Brain microvascular endothelial cell (primary cell): Measurements from ENCODE around the gene SLC25A21.
"Not testable (repeated sequence)": the region's sequence is repeated elsewhere in the genome, so short reads cannot be mapped to it uniquely, and the experiment has no call there.

Experiments
- DNase-seq: peaks from one replicate; pipeline ENCODE4 v3.0.0-alpha.2; 2020
- H3K27ac ChIP-seq: fragments of 250-450 bp; sonication (Bioruptor Pico); 2 replicates; pipeline ENCODE4 v1.5.1; 2020; ENCODE audit warnings: mild to moderate bottlenecking, moderate library complexity
- H3K27me3 ChIP-seq: fragments of 250-450 bp; sonication (Bioruptor Pico); replicated peaks from 2 replicates; pipeline ENCODE4 v1.5.1; 2020; ENCODE audit warnings: mild to moderate bottlenecking
- H3K36me3 ChIP-seq: fragments of 250-450 bp; sonication (Bioruptor Pico); replicated peaks from 2 replicates; pipeline ENCODE4 v1.5.1; 2020; ENCODE audit warnings: mild to moderate bottlenecking
- H3K4me3 ChIP-seq: 2 replicates; pipeline ENCODE4 v1.5.1; 2011; ENCODE audit warnings: low read depth, mild to moderate bottlenecking, control low read depth, low read length, moderate library complexity
- in situ Hi-C: cut with HindIII; loops from 2 replicates; pipeline ENCODE4 v1.10.0; 2017; ENCODE audit warnings: low sequenced_read_pairs, low pct_ligation_motif_present
- TF ChIP-seq, protein P1 (sequence below): IDR thresholded peaks from 2 replicates; pipeline ENCODE4 v1.5.1; 2011; ENCODE audit warnings: low read depth, mild to moderate bottlenecking, moderate library complexity, low read length, control low read depth, inconsistent platforms; ENCODE audit errors: missing control alignments

The SLC25A21 gene

GRCh38 chr14:37078131-37078530, 94.3 kb downstream of the SLC25A21 start:
- H3K27me3 ChIP-seq = no peaks in the 10 kb centered on the region
- H3K36me3 ChIP-seq = no peaks in the 10 kb centered on the region
- in situ Hi-C loops = no loop called here
- H3K4me3 ChIP-seq = no peak overlapping the region
- no peak for DNase-seq
- TF ChIP-seq, protein P1, sequence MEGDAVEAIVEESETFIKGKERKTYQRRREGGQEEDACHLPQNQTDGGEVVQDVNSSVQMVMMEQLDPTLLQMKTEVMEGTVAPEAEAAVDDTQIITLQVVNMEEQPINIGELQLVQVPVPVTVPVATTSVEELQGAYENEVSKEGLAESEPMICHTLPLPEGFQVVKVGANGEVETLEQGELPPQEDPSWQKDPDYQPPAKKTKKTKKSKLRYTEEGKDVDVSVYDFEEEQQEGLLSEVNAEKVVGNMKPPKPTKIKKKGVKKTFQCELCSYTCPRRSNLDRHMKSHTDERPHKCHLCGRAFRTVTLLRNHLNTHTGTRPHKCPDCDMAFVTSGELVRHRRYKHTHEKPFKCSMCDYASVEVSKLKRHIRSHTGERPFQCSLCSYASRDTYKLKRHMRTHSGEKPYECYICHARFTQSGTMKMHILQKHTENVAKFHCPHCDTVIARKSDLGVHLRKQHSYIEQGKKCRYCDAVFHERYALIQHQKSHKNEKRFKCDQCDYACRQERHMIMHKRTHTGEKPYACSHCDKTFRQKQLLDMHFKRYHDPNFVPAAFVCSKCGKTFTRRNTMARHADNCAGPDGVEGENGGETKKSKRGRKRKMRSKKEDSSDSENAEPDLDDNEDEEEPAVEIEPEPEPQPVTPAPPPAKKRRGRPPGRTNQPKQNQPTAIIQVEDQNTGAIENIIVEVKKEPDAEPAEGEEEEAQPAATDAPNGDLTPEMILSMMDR = no peak
- no peak overlapping the region for H3K27ac ChIP-seq

- H3K27me3 ChIP-seq, H3K36me3 ChIP-seq, DNase-seq, in situ Hi-C loops, H3K4me3 ChIP-seq, H3K27ac ChIP-seq: not testable (repeated sequence)
These were observed 98.1 kb downstream of the SLC25A21 start for GRCh38 chr14:37074320-37074719.

DNA sequence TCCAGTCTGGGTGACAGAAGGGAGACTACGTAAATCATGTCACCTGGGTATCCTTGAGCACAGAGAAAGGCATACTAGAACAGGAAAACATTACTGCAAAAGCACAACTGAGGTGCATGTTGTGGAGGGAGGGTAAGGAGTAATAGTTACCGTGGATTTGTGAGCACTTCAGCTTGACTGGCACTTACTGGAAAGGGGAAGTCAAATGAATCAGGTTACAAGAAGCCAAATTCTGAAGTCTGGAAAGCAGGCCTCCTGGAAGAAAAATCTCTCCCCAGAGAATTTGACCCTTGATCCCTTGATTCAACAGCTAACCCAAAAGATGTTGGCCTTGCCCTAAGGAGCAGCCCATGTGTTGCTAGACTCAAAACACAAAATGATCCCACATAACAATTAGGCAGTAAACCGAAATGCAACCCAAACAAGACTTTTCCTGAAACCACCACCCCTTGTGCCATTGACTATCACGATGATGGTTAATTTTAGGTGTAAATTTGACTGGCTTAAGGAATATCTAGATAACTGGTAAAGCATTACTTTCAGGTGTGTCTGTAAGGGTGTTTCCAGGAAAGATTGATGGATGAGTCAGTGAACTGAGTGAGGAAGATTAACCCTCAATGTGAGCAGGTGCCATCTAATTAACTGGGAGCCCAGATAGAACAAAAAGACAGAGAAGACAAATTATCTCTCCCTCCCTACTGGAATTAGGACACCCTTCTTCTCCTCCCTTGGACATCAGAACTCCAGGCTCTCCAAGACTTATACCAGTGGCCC, 108.8 kb downstream of the SLC25A21 start:
- no peaks in the 10 kb centered on the region for H3K27me3 ChIP-seq
- no peak overlapping the region for H3K4me3 ChIP-seq
- in situ Hi-C loops = no loop called here
- no peak overlapping the region for H3K27ac ChIP-seq
- TF ChIP-seq, protein P1 = no peak
- no peak for DNase-seq
- H3K36me3 ChIP-seq = no peaks in the 10 kb centered on the region

DNA sequence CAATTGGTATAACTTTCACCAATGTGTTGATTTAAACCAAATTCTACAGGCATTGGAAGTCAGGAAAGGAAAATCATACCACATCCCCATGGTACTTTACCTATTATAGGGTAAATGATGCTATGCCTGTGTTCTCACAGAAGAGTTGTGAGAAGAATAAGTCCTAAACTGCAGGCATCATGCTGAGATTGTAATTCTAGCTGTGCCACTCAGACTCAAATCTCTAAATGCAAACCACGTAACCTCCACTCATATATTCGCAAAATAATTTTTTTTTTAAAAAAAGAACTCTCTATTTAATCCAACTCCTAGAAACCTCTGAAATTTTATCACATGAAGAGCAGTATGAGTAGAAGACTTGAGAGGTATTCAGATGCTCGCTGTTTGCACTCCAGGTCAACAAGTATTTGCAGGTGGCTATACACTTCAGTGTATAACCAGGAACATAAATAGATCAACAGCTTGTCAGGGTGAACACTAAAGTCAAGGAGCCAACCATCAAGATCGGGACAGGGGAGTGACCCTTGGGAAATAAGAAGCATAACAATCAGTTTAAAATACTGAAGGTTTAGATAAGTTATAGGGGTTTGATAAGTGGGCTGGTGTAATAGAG, 110.1 kb downstream of the SLC25A21 start:
- no peaks in the 10 kb centered on the region for H3K36me3 ChIP-seq
- H3K4me3 ChIP-seq = no peak overlapping the region
- in situ Hi-C loops = no loop called here
- no peaks in the 10 kb centered on the region for H3K27me3 ChIP-seq
- TF ChIP-seq, protein P1 = no peak
- no peak for DNase-seq
- no peak overlapping the region for H3K27ac ChIP-seq

DNA sequence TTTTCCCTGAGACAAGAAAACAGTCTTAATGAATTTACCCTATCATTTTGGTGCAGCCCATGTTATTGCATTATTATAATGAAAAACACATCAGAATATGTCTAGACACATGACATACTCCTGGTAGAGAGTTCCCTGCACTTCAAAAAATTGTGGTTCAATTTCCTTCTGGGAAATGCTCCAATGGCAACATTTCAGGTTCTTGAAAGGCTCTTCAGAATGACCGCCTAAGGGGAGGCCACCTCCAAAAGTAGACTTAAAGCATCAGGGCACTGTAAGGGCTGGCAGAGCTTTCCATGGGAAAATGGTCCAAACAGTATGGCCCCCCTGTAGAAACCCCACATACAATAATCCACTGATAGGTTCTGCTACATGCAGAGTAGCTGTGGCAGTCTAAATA, 110.7 kb downstream of the SLC25A21 start:
- H3K36me3 ChIP-seq = no peaks in the 10 kb centered on the region
- no peaks in the 10 kb centered on the region for H3K27me3 ChIP-seq
- no peak overlapping the region for H3K27ac ChIP-seq
- no peak overlapping the region for H3K4me3 ChIP-seq
- in situ Hi-C loops = no loop called here
- TF ChIP-seq, protein P1 = no peak
- DNase-seq = no peak

DNA sequence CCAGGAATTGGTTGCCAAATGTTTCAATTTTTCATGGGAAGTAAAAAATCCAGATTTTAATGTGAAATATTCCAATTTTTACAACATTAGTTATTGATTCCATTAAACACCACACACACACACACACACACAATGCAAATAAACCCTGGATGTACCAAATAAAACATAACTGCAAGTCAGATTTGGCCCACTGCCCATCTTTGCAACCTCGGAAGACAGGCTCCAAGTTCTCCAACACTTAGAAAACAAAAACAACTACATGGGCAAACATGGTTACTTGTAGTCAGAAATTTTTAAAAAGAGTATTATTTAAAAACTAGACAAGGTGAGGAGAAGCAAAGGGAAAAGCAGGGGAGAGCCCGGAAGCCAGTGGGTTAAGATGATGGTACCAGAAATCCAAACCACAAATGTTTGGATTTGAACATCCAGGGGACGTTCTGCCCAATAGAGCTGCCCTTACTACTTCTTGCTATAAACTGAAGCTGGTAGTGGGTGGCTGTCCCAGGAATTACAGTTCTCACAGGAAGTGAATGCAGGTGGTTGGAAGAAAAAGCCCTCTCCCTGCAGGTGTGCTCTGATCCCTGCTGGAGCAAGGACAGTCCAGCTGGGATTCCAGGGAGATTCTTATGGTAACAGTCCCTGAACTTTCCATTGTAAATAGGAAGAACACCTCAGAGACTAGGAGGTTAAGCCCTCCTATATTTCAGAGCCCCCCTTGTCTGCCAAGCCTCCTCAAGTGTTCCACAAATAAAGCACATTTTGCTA, 111.7 kb downstream of the SLC25A21 start:
- TF ChIP-seq, protein P1 = no peak
- Histone ChIP-seq H3K27ac (no peak overlapping the region), H3K27me3 (no peaks in the 10 kb centered on the region), H3K4me3 (no peak overlapping the region), H3K36me3 (no peaks in the 10 kb centered on the region)
- no peak for DNase-seq
- in situ Hi-C loops = no loop called here
